HepG2 (cell line): ENCODE data around the gene SCAPER. TPM values are rescaled to one million over a fixed set of nuclear protein-coding genes. Genes with fewer than 3 reads are reported as not detected.
A peak's percentile ranks its signal among the peaks of the same experiment; 100 is the strongest.
"Not testable (repeated sequence)": the region's sequence is repeated elsewhere in the genome, so short reads cannot be mapped to it uniquely, and the experiment has no call there.

Experiments
- ATAC-seq: fragments of 200-7000 bp; cut with Tn5 transposase; 3 replicates; pipeline ENCODE4 v1.9.1; 2020; ENCODE audit warnings: mild to moderate bottlenecking, moderate library complexity
- BruUV-seq: library from RNA; stranded (reverse); fragments of 400-500 nt; replicated peaks from 2 replicates; lab custom pipeline; 2021; lab: Mats Ljungman, UMichigan
- CTCF ChIA-PET: fragments of 300-600 bp; formaldehyde crosslinking; extraction: SDS; loops from one replicate; lab custom pipeline; 2021; ENCODE audit warnings: low total read pairs, inconsistent platforms, low intra/inter-chr PET ratio; lab: Yijun Ruan, JAX
- POLR2A ChIA-PET: fragments of 350-600 bp; sonication (Branson Sonifier 250); formaldehyde crosslinking; loops from one replicate; lab custom pipeline; 2020; ENCODE audit warnings: antibody characterized with exemption, inconsistent platforms; lab: Yijun Ruan, JAX
- DNase-seq: peaks from one replicate; pipeline ENCODE4 v3.0.0-alpha.2; 2015; ENCODE audit warnings: low spot score
- FAIRE-seq: peaks from 3 replicates; lab custom pipeline; 2011; peaks lifted over from hg19 to GRCh38; lab: Jason Lieb, UNC
- H2AFZ ChIP-seq: one replicate; pipeline ENCODE4 v1.6.1; 2011; ENCODE audit warnings: low read length, inconsistent platforms
- H3K27ac ChIP-seq: fragments of 300-600 bp; 3 replicates; pipeline ENCODE4 v1.8.0; 2011; ENCODE audit warnings: mixed run types, mild to moderate bottlenecking, mixed read lengths, low read length, inconsistent platforms; ENCODE audit not compliant: insufficient read depth; ENCODE audit errors: extremely low read length
- H3K27me3 ChIP-seq, 2 experiments: fragments of 200-600 bp in 1 of 2; 2 replicates in 1 of 2; 3 replicates in 1 of 2; pipeline versions ENCODE4 v1.6.0 to v1.8.0; 2011; ENCODE audit warnings: low read length in 2 of 2, mild to moderate bottlenecking in 2 of 2, moderate library complexity in 2 of 2, inconsistent platforms in 1 of 2; ENCODE audit not compliant: insufficient read depth in 2 of 2, control insufficient read depth in 1 of 2
- H3K36me3 ChIP-seq, 2 experiments: fragments of 200-600 bp in 1 of 2; replicated peaks in 1 of 2; 2 replicates in 1 of 2; 3 replicates in 1 of 2; pipeline versions ENCODE4 v1.5.1 to v1.8.0; 2011; ENCODE audit warnings: low read length in 2 of 2, inconsistent platforms in 1 of 2; ENCODE audit not compliant: insufficient read depth in 2 of 2, control insufficient read depth in 1 of 2
- H3K4me1 ChIP-seq: 2 replicates; pipeline ENCODE4 v1.5.1; 2012; ENCODE audit warnings: low read length, inconsistent platforms; ENCODE audit not compliant: insufficient read depth
- H3K4me2 ChIP-seq: 2 replicates; pipeline ENCODE4 v1.6.0; 2011; ENCODE audit warnings: low read depth, low read length, inconsistent platforms
- H3K4me3 ChIP-seq, 3 experiments: fragments of 200-600 bp in 1 of 3; sonication (generic), shearing (Covaris generic) in 1 of 3; replicated peaks in 1 of 3; 2 replicates each; pipeline ENCODE4 v1.5.1; 2011 to 2016; ENCODE audit warnings: low read length in 3 of 3, inconsistent platforms in 2 of 3, low read depth in 2 of 3, mild to moderate bottlenecking in 2 of 3, control low read depth in 1 of 3, mixed read lengths in 1 of 3; ENCODE audit not compliant: insufficient read depth in 1 of 3
- H3K79me2 ChIP-seq: one replicate; pipeline ENCODE4 v1.6.1; 2011; ENCODE audit warnings: low read length, inconsistent platforms; ENCODE audit not compliant: insufficient read depth
- H3K9ac ChIP-seq: 2 replicates; pipeline ENCODE4 v1.6.0; 2011; ENCODE audit warnings: mild to moderate bottlenecking, low read depth, low read length, inconsistent platforms; ENCODE audit not compliant: insufficient read depth
- H3K9me3 ChIP-seq: 2 replicates; pipeline ENCODE4 v1.5.1; 2012; ENCODE audit warnings: mild to moderate bottlenecking, low read length
- H4K20me1 ChIP-seq: 2 replicates; pipeline ENCODE4 v1.6.0; 2011; ENCODE audit warnings: inconsistent platforms, mild to moderate bottlenecking, low read length, moderate library complexity; ENCODE audit not compliant: insufficient read depth
- ADNP ChIP-seq: sonication (generic); formaldehyde crosslinking; IDR thresholded peaks from 2 replicates; pipeline ENCODE4 v1.4.0; 2020; ENCODE audit warnings: missing genetic modification reagents
- CHD2 ChIP-seq: IDR thresholded peaks from 2 replicates; pipeline ENCODE4 v1.6.1; 2011; ENCODE audit warnings: low read depth, low read length, improper control_type of control experiment
- FOXM1 ChIP-seq: sonication (generic); formaldehyde crosslinking; IDR thresholded peaks from 2 replicates; pipeline ENCODE4 v1.5.0; 2020; ENCODE audit warnings: missing genetic modification reagents
- NCOA2 ChIP-seq: sonication (generic); formaldehyde crosslinking; IDR thresholded peaks from 2 replicates; pipeline ENCODE4 v1.8.0; 2022; ENCODE audit warnings: inconsistent platforms
- NR2F6 ChIP-seq, 2 experiments: IDR thresholded peaks; 2 replicates each; pipeline ENCODE4 v1.6.1; 2016; ENCODE audit warnings: antibody characterized with exemption in 1 of 2, mild to moderate bottlenecking in 1 of 2
- ZMYM2 ChIP-seq: sonication (generic); formaldehyde crosslinking; IDR thresholded peaks from 2 replicates; pipeline ENCODE4 v1.8.0; 2022; ENCODE audit warnings: mild to moderate bottlenecking, missing genetic modification reagents
- ZNF687 ChIP-seq: sonication (generic); formaldehyde crosslinking; IDR thresholded peaks from 2 replicates; pipeline ENCODE4 v1.5.1; 2020; ENCODE audit warnings: mild to moderate bottlenecking, missing genetic modification reagents, moderate library complexity
- WGBS: methylation state at CpG from one replicate; pipeline ENCODE4 v1.1.6; 2017; ENCODE audit warnings: low lambda C conversion rate; 5-methylcytosine and 5-hydroxymethylcytosine counted together
- in situ Hi-C: cut with HindIII; loops from 2 replicates; pipeline ENCODE4 v1.10.0; 2017; ENCODE audit warnings: low pct_unique_long_range_greater_than_20kb; ENCODE audit not compliant: extremely low pct_ligation_motif_present
- intact Hi-C: fragments of 100-400 bp; cut with micrococcal nuclease; formaldehyde crosslinking; loops from one replicate; pipeline ENCODE4 v1.10.0; 2022; ENCODE audit not compliant: unreplicated experiment
- polyA plus RNA-seq, 8 experiments: library from polyadenylated mRNA; depleted of rRNA in 3 of 8; stranded (reverse) in 7 of 8; unstranded in 1 of 8; fragments of >200 nt; fragmentation: Illumina TruSeq in 4 of 8; extraction: Trizol in 4 of 8; gene quantifications; 2 replicates each; pipeline versions ENCODE4 v1.2.1 to v1.2.3, GENCODE V29; 2011 to 2016; ENCODE audit warnings: low read depth in 4 of 8, missing spikeins in 1 of 8, mixed read lengths in 1 of 8; ENCODE audit not compliant: insufficient read depth in 1 of 8
- total RNA-seq, 5 experiments: library from RNA; depleted of rRNA; stranded (reverse); fragments of >200 nt; fragmentation: Illumina TruSeq; extraction: Trizol; gene quantifications; 2 replicates each; pipeline ENCODE4 v1.2.3, GENCODE V29; 2016; ENCODE audit warnings: low read depth in 1 of 5

Gene SCAPER
- total and polyA plus RNA-seq, 2 of the 13 experiments (the other 11 are each of a cell fraction or from before 2014, with no cell fraction given), result 4.3 to 10.5 TPM

- TF ChIP-seq ZNF687 (CRISPR knock-in tag) (peak; percentile 48), NCOA2 (CRISPR knock-in tag) (0 out of 2 replicates have a peak, but pooled peaks have one; percentile 21), NR2F6 (IDR thresholded peaks at IDR 0.05) (peak; percentile 39; the same call in 1 of the 2 replicates)
- not testable (repeated sequence) for TF ChIP-seq NR2F6 (CRISPR knock-in tag; IDR thresholded peaks at IDR 0.05)
Measured at GRCh38 chr15:76887280-76888141, 17.6 kb downstream of the SCAPER start (continued).

GRCh38 chr15:76885212-76885611 lies 19.9 kb downstream of the SCAPER start:
- intact Hi-C loops, result loop anchor here (5.0 kb wide), 1 partner anchor 52 kb away; no protein-coding TSS in a partner anchor
- H3K9ac ChIP-seq, result no peak overlapping the region
- H4K20me1 ChIP-seq, result no peaks in the 10 kb centered on the region
- no peak overlapping the region for H3K27ac ChIP-seq
- H3K9me3 ChIP-seq, result no peaks in the 10 kb centered on the region
- FAIRE-seq, result no peak
- no peak for DNase-seq
- CTCF ChIA-PET, result no interaction called here
- no peaks in the 10 kb centered on the region for H3K27me3 ChIP-seq
- 98% methylated on average over 2 of the region's 2 CpGs for WGBS
- no peak overlapping the region for H3K4me3 ChIP-seq
- no peak for ATAC-seq
- no peak overlapping the region for H2AFZ ChIP-seq
- peaks cover 17% of the 10 kb centered on the region for H3K4me1 ChIP-seq
- in situ Hi-C loops, result no loop called here
- peaks cover 5% of the 10 kb centered on the region for H3K79me2 ChIP-seq
- TF ChIP-seq ZMYM2 (CRISPR knock-in tag) (no peak), FOXM1 (CRISPR knock-in tag) (no peak), CHD2 (no peak), ADNP (CRISPR knock-in tag) (no peak)
- TF ChIP-seq, all 625 proteins: peak for 0
- Histone ChIP-seq H3K36me3 (peaks cover 0 to 1% of the 10 kb centered on the region in 2 experiments; a peak in 1 of 5 replicates), H3K4me2 (no peak overlapping the region)
- POLR2A ChIA-PET, result no interaction called here
- no TSS peak for BruUV-seq
